Kidney epithelial cell (primary cell): ENCODE measurements around the gene SNRK. TPM values are rescaled to one million over a fixed set of nuclear protein-coding genes. Genes with fewer than 3 reads are reported as not detected.

Experiments used
- DNase-seq: peaks from one replicate; pipeline ENCODE4 v3.0.0-alpha.2; 2010; ENCODE audit warnings: low read depth
- H3K27me3 ChIP-seq: 2 replicates; pipeline ENCODE4 v1.6.0; 2011; ENCODE audit warnings: low read length; ENCODE audit not compliant: control insufficient read depth, insufficient read depth
- H3K36me3 ChIP-seq: 2 replicates; pipeline ENCODE4 v1.5.1; 2011; ENCODE audit warnings: low read length; ENCODE audit not compliant: control insufficient read depth, insufficient read depth
- H3K4me3 ChIP-seq: 2 replicates; pipeline ENCODE4 v1.5.1; 2011; ENCODE audit warnings: low read depth, mild to moderate bottlenecking, control low read depth, low read length
- CTCF ChIP-seq: IDR thresholded peaks from 2 replicates; pipeline ENCODE4 v1.5.1; 2011; ENCODE audit warnings: mild to moderate bottlenecking, moderate library complexity, low read length, control low read depth, inconsistent platforms; ENCODE audit not compliant: insufficient read depth, poor library complexity, severe bottlenecking
- total RNA-seq: library from RNA; depleted of rRNA; stranded (reverse); fragments of >200 nt; gene quantifications from 2 replicates; pipeline ENCODE4 v1.2.3, GENCODE V29; 2015

The SNRK gene
- total RNA-seq, 1 donor from 2014 or later, result 25.0 TPM

GRCh38 chr3:43335799-43336198 lies 49.5 kb downstream of the SNRK start:
- TF ChIP-seq CTCF, result no peak

GRCh38 chr3:43338295-43338694 lies 52.0 kb downstream of the SNRK start:
- no peak for TF ChIP-seq CTCF
- H3K27me3 ChIP-seq, result no peaks in the 10 kb centered on the region
- no peak overlapping the region for H3K4me3 ChIP-seq
- H3K36me3 ChIP-seq, result peaks cover 2% of the 10 kb centered on the region
- no peak for DNase-seq

More at GRCh38 chr3:43335799-43336198, 49.5 kb downstream of the SNRK start:
- no peak overlapping the region for H3K4me3 ChIP-seq
- no peaks in the 10 kb centered on the region for H3K27me3 ChIP-seq
- peaks cover 2% of the 10 kb centered on the region for H3K36me3 ChIP-seq
- no peak for DNase-seq

GRCh38 chr3:43340403-43340802 lies 54.1 kb downstream of the SNRK start:
- peaks cover 2% of the 10 kb centered on the region for H3K36me3 ChIP-seq
- no peak for DNase-seq
- no peak for TF ChIP-seq CTCF
- no peak overlapping the region for H3K4me3 ChIP-seq
- no peaks in the 10 kb centered on the region for H3K27me3 ChIP-seq

GRCh38 chr3:43341788-43342187 lies 55.4 kb downstream of the SNRK start:
- Histone ChIP-seq H3K27me3 (no peaks in the 10 kb centered on the region), H3K4me3 (no peak overlapping the region), H3K36me3 (peaks cover 2% of the 10 kb centered on the region)
- TF ChIP-seq CTCF, result no peak
- no peak for DNase-seq

- H3K36me3 ChIP-seq, result peaks cover 1% of the 10 kb centered on the region
- no peak for DNase-seq
Observed at GRCh38 chr3:43343185-43343584, 56.8 kb downstream of the SNRK start.

More at GRCh38 chr3:43343185-43343584, 56.8 kb downstream of the SNRK start:
- Histone ChIP-seq H3K4me3 (no peak overlapping the region), H3K27me3 (no peaks in the 10 kb centered on the region)
- no peak for TF ChIP-seq CTCF
